ENCODE measurements around the gene CROCC2.

The CROCC2 gene

GRCh38 chr2:240999873-241000541 is 93.9 kb downstream of the CROCC2 start:
- peaks cover 56% of the 10 kb centered on the region for H3K27me3 Mint-ChIP-seq
- no peak overlapping the region for H3K27ac Mint-ChIP-seq
- no peak for ATAC-seq
- H3K4me3 Mint-ChIP-seq = peak overlapping the region; percentile 22
- peaks cover 13% of the 10 kb centered on the region for H3K4me1 Mint-ChIP-seq
- H3K9me3 Mint-ChIP-seq = peaks cover 15% of the 10 kb centered on the region
- H3K36me3 Mint-ChIP-seq = peaks cover 11% of the 10 kb centered on the region

- Mint-ChIP-seq H3K27ac (no peak overlapping the region), H3K27me3 (peaks cover 49% of the 10 kb centered on the region), H3K4me1 (peaks cover 13% of the 10 kb centered on the region), H3K9me3 (peaks cover 19% of the 10 kb centered on the region), H3K36me3 (peaks cover 16% of the 10 kb centered on the region), H3K4me3 (no peak overlapping the region)
- ATAC-seq = no peak
Observed at GRCh38 chr2:241000831-241001321, 94.7 kb downstream of the CROCC2 start.

- peaks cover 44% of the 10 kb centered on the region for H3K27me3 Mint-ChIP-seq
- H3K4me3 Mint-ChIP-seq = no peak overlapping the region
- ATAC-seq = no peak
- H3K27ac Mint-ChIP-seq = no peak overlapping the region
- peaks cover 13% of the 10 kb centered on the region for H3K4me1 Mint-ChIP-seq
- H3K36me3 Mint-ChIP-seq = peaks cover 16% of the 10 kb centered on the region
- peaks cover 23% of the 10 kb centered on the region for H3K9me3 Mint-ChIP-seq
Observed at GRCh38 chr2:241001413-241002274, 95.5 kb downstream of the CROCC2 start.

- Mint-ChIP-seq H3K27ac (no peak overlapping the region), H3K4me1 (peaks cover 10% of the 10 kb centered on the region), H3K4me3 (no peak overlapping the region), H3K27me3 (peaks cover 36% of the 10 kb centered on the region), H3K9me3 (peaks cover 23% of the 10 kb centered on the region), H3K36me3 (peaks cover 16% of the 10 kb centered on the region)
- no peak for ATAC-seq
Observed at GRCh38 chr2:241002275-241003046, 96.3 kb downstream of the CROCC2 start.

GRCh38 chr2:241003047-241003360 is 96.9 kb downstream of the CROCC2 start:
- no peak overlapping the region for H3K27ac Mint-ChIP-seq
- H3K27me3 Mint-ChIP-seq = peaks cover 34% of the 10 kb centered on the region
- H3K4me1 Mint-ChIP-seq = peaks cover 8% of the 10 kb centered on the region
- H3K36me3 Mint-ChIP-seq = peaks cover 16% of the 10 kb centered on the region
- no peak for ATAC-seq
- H3K4me3 Mint-ChIP-seq = no peak overlapping the region
- peaks cover 23% of the 10 kb centered on the region for H3K9me3 Mint-ChIP-seq

- peaks cover 8% of the 10 kb centered on the region for H3K4me1 Mint-ChIP-seq
Observed at GRCh38 chr2:241003369-241003768, 97.2 kb downstream of the CROCC2 start.

GRCh38 chr2:241003830-241004564 is 97.9 kb downstream of the CROCC2 start:
- H3K4me3 Mint-ChIP-seq = no peak overlapping the region
- ATAC-seq = no peak
- peaks cover 44% of the 10 kb centered on the region for H3K27me3 Mint-ChIP-seq
- peaks cover 11% of the 10 kb centered on the region for H3K4me1 Mint-ChIP-seq
- H3K9me3 Mint-ChIP-seq = peaks cover 23% of the 10 kb centered on the region
- H3K36me3 Mint-ChIP-seq = peaks cover 16% of the 10 kb centered on the region
- H3K27ac Mint-ChIP-seq = no peak overlapping the region

More at GRCh38 chr2:241003369-241003768, 97.2 kb downstream of the CROCC2 start:
- Mint-ChIP-seq H3K9me3 (peaks cover 23% of the 10 kb centered on the region), H3K36me3 (peaks cover 16% of the 10 kb centered on the region), H3K27ac (no peak overlapping the region), H3K4me3 (no peak overlapping the region), H3K27me3 (peaks cover 38% of the 10 kb centered on the region)
- ATAC-seq = no peak

- no peak overlapping the region for H3K27ac Mint-ChIP-seq
- no peak for ATAC-seq
- H3K36me3 Mint-ChIP-seq = peaks cover 16% of the 10 kb centered on the region
- H3K9me3 Mint-ChIP-seq = peaks cover 23% of the 10 kb centered on the region
- no peak overlapping the region for H3K4me3 Mint-ChIP-seq
- peaks cover 18% of the 10 kb centered on the region for H3K4me1 Mint-ChIP-seq
- H3K27me3 Mint-ChIP-seq = peaks cover 46% of the 10 kb centered on the region
Observed at GRCh38 chr2:241005569-241005968, 99.4 kb downstream of the CROCC2 start.

GRCh38 chr2:241006412-241006811 is 100.3 kb downstream of the CROCC2 start:
- peaks cover 16% of the 10 kb centered on the region for H3K36me3 Mint-ChIP-seq
- peaks cover 37% of the 10 kb centered on the region for H3K27me3 Mint-ChIP-seq
- no peak overlapping the region for H3K4me3 Mint-ChIP-seq
- no peak for ATAC-seq
- no peak overlapping the region for H3K27ac Mint-ChIP-seq
- peaks cover 18% of the 10 kb centered on the region for H3K4me1 Mint-ChIP-seq
- peaks cover 23% of the 10 kb centered on the region for H3K9me3 Mint-ChIP-seq

GRCh38 chr2:241007111-241007510 is 101.0 kb downstream of the CROCC2 start:
- Mint-ChIP-seq H3K27me3 (peaks cover 32% of the 10 kb centered on the region), H3K36me3 (peaks cover 16% of the 10 kb centered on the region), H3K27ac (no peak overlapping the region), H3K4me1 (peaks cover 18% of the 10 kb centered on the region), H3K4me3 (no peak overlapping the region), H3K9me3 (peaks cover 23% of the 10 kb centered on the region)
- ATAC-seq = no peak

- Mint-ChIP-seq H3K27ac (no peak overlapping the region), H3K9me3 (peaks cover 16% of the 10 kb centered on the region), H3K4me3 (no peak overlapping the region), H3K36me3 (peaks cover 14% of the 10 kb centered on the region), H3K27me3 (peaks cover 27% of the 10 kb centered on the region), H3K4me1 (peaks cover 18% of the 10 kb centered on the region)
- no peak for ATAC-seq
Observed at GRCh38 chr2:241007880-241008710, 102.0 kb downstream of the CROCC2 start.

- Mint-ChIP-seq H3K4me3 (no peak overlapping the region), H3K27ac (no peak overlapping the region), H3K36me3 (peaks cover 8% of the 10 kb centered on the region), H3K4me1 (peaks cover 18% of the 10 kb centered on the region), H3K9me3 (peaks cover 12% of the 10 kb centered on the region), H3K27me3 (peaks cover 27% of the 10 kb centered on the region)
- no peak for ATAC-seq
Observed at GRCh38 chr2:241008711-241009121, 102.6 kb downstream of the CROCC2 start.

- Mint-ChIP-seq H3K4me1 (peaks cover 18% of the 10 kb centered on the region), H3K27me3 (peaks cover 27% of the 10 kb centered on the region), H3K36me3 (peaks cover 6% of the 10 kb centered on the region), H3K27ac (no peak overlapping the region), H3K4me3 (no peak overlapping the region), H3K9me3 (peaks cover 8% of the 10 kb centered on the region)
- ATAC-seq = no peak
Observed at GRCh38 chr2:241009191-241009590, 103.1 kb downstream of the CROCC2 start.
